GM21423 (cell line): Measurements from ENCODE around the gene KIF26B.
"Not testable (repeated sequence)": the region's sequence is repeated elsewhere in the genome, so short reads cannot be mapped to it uniquely, and the experiment has no call there.

ENCODE experiments used
- ATAC-seq: cut with Tn5 transposase; IDR thresholded peaks from one replicate; pipeline ENCODE4 v1.9.1; 2021; ENCODE audit warnings: mild to moderate bottlenecking, moderate library complexity; ENCODE audit not compliant: unreplicated experiment

The KIF26B gene

GRCh38 chr1:245341743-245342142 is 187.0 kb downstream of the KIF26B start:
- no peak for ATAC-seq

GRCh38 chr1:245345191-245345884 is 190.6 kb downstream of the KIF26B start:
- no peak for ATAC-seq

- no peak for ATAC-seq
Observed at GRCh38 chr1:245348626-245349025, 193.8 kb downstream of the KIF26B start.

GRCh38 chr1:245353411-245353810 is 198.6 kb downstream of the KIF26B start:
- ATAC-seq = no peak

- no peak for ATAC-seq
Observed at GRCh38 chr1:245353915-245354775, 199.4 kb downstream of the KIF26B start.

GRCh38 chr1:245355851-245356630 is 201.3 kb downstream of the KIF26B start:
- not testable (repeated sequence) for ATAC-seq

- no peak for ATAC-seq
Observed at GRCh38 chr1:245356891-245357585, 202.3 kb downstream of the KIF26B start.

GRCh38 chr1:245359101-245359680 is 204.4 kb downstream of the KIF26B start:
- ATAC-seq = not testable (repeated sequence)

- ATAC-seq = no peak
Observed at GRCh38 chr1:245361065-245361464, 206.3 kb downstream of the KIF26B start.

- ATAC-seq = no peak
Observed at GRCh38 chr1:245361951-245362350, 207.2 kb downstream of the KIF26B start.

GRCh38 chr1:245363461-245364200 is 208.8 kb downstream of the KIF26B start:
- no peak for ATAC-seq

GRCh38 chr1:245365095-245366020 is 210.6 kb downstream of the KIF26B start:
- no peak for ATAC-seq

- no peak for ATAC-seq
Observed at GRCh38 chr1:245366886-245367285, 212.1 kb downstream of the KIF26B start.

GRCh38 chr1:245370175-245370825 is 215.5 kb downstream of the KIF26B start:
- ATAC-seq = no peak

- ATAC-seq = no peak
Observed at GRCh38 chr1:245370905-245371581, 216.3 kb downstream of the KIF26B start.

- ATAC-seq = no peak
Observed at GRCh38 chr1:245373131-245373530, 218.3 kb downstream of the KIF26B start.

- no peak for ATAC-seq
Observed at GRCh38 chr1:245375789-245376460, 221.1 kb downstream of the KIF26B start.
